ENCODE data around the gene MRTFA.

The MRTFA gene

GRCh38 chr22:40638261-40638660 is 1.7 kb upstream of the MRTFA start:
- TF ChIP-seq, protein P1, sequence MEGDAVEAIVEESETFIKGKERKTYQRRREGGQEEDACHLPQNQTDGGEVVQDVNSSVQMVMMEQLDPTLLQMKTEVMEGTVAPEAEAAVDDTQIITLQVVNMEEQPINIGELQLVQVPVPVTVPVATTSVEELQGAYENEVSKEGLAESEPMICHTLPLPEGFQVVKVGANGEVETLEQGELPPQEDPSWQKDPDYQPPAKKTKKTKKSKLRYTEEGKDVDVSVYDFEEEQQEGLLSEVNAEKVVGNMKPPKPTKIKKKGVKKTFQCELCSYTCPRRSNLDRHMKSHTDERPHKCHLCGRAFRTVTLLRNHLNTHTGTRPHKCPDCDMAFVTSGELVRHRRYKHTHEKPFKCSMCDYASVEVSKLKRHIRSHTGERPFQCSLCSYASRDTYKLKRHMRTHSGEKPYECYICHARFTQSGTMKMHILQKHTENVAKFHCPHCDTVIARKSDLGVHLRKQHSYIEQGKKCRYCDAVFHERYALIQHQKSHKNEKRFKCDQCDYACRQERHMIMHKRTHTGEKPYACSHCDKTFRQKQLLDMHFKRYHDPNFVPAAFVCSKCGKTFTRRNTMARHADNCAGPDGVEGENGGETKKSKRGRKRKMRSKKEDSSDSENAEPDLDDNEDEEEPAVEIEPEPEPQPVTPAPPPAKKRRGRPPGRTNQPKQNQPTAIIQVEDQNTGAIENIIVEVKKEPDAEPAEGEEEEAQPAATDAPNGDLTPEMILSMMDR (IDR thresholded peaks at IDR 0.05; ENCODE audit: low read depth, low read length, missing control alignments), result no peak
- no peak overlapping the region for H3K4me3 ChIP-seq (replicated peaks; ENCODE audit: low read depth, low read length)

GRCh38 chr22:40637183-40638150 is 948 bp upstream of the MRTFA start:
- peak overlapping the region; percentile 80 for H3K4me3 ChIP-seq (replicated peaks; ENCODE audit: low read depth, low read length)
- DNase-seq (ENCODE audit: extremely low read depth, low read depth), result no peak
- TF ChIP-seq, protein P1 (IDR thresholded peaks at IDR 0.05; ENCODE audit: low read depth, low read length, missing control alignments), result no peak

More at GRCh38 chr22:40638261-40638660, 1.7 kb upstream of the MRTFA start:
- no peak for DNase-seq (ENCODE audit: extremely low read depth, low read depth)

DNA sequence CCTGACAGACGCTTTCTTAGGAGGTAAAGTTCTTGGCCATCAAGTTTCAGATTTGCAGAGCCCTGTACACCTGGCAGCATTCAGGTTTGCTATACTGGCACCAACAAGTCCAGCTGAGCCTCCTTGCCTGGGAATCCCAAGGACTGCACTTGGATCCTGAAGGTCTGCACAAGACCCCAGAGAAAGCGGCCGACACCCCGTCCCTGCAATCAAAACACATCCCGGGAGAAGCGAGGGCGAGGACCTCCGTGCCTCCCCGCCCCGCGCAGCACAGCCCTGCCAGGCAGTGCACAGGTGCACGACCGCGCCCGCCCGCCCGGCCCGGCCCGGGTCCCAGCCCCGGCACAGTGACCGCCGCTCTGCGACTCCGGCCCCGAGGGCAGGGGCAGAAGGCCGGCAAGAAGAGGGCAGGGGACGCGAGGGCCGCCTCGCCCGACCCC is 559 bp downstream of the MRTFA start:
- no peak for DNase-seq (ENCODE audit: extremely low read depth, low read depth)
- TF ChIP-seq, protein P1 (IDR thresholded peaks at IDR 0.05; ENCODE audit: low read depth, low read length, missing control alignments), result no peak
- H3K4me3 ChIP-seq (replicated peaks; ENCODE audit: low read depth, low read length), result peak overlapping the region; percentile 80

GRCh38 chr22:40635043-40635939 is 1.2 kb downstream of the MRTFA start:
- DNase-seq (ENCODE audit: extremely low read depth, low read depth), result no peak
- peak overlapping the region; percentile 80 for H3K4me3 ChIP-seq (replicated peaks; ENCODE audit: low read depth, low read length)
- TF ChIP-seq, protein P1 (IDR thresholded peaks at IDR 0.05; ENCODE audit: low read depth, low read length, missing control alignments), result no peak

GRCh38 chr22:40634119-40634903 is 2.2 kb downstream of the MRTFA start:
- DNase-seq (ENCODE audit: extremely low read depth, low read depth), result no peak
- TF ChIP-seq, protein P1 (IDR thresholded peaks at IDR 0.05; ENCODE audit: low read depth, low read length, missing control alignments), result no peak

GRCh38 chr22:40633036-40633435 is 3.5 kb downstream of the MRTFA start:
- TF ChIP-seq, protein P1 (IDR thresholded peaks at IDR 0.05; ENCODE audit: low read depth, low read length, missing control alignments), result no peak
- H3K4me3 ChIP-seq (replicated peaks; ENCODE audit: low read depth, low read length), result no peak overlapping the region
- DNase-seq (ENCODE audit: extremely low read depth, low read depth), result no peak

More at GRCh38 chr22:40634119-40634903, 2.2 kb downstream of the MRTFA start:
- peak overlapping the region; percentile 80 for H3K4me3 ChIP-seq (replicated peaks; ENCODE audit: low read depth, low read length)

Data from HFF-Myc (cell line).